ENCODE measurements around the gene SENP3. TPM values are rescaled to one million over a fixed set of nuclear protein-coding genes. Genes with fewer than 3 reads are reported as not detected.

The SENP3 gene
- total and polyA plus RNA-seq, 2 of the 13 experiments (the other 11 are each of a cell fraction or from before 2014, with no cell fraction given) = 55.8 to 75.4 TPM

DNA sequence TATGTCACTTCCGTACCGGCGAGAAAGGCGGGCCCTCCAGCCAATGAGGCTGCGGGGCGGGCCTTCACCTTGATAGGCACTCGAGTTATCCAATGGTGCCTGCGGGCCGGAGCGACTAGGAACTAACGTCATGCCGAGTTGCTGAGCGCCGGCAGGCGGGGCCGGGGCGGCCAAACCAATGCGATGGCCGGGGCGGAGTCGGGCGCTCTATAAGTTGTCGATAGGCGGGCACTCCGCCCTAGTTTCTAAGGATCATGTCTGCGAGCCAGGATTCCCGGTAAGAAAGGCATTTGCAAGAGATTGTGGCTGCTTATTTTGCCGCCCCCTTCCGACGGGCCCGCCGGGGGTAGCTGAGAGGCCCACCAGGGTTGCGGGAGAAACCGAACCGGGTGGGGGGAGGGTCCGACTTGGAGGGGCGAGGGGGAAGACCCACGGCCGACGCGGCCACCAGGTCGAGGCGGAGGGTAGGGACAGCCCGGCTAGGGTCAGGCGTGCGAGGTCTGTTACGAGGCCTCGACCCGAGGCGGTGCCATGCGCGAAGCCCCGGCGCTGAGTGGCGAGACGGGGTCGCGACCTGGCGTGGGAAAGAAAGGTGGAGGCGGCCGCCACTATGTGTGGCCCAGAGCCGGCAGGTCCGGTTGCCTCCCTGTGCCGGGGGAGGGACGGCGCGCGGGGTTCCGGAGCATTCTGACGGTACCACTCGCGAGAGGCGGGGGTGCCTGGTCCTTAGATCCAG, 11.0 kb downstream of the SENP3 start (continued):
- TF ChIP-seq NONO (IDR thresholded peaks at IDR 0.05) = no peak
- peak; percentile 88 for TF ChIP-seq NONO (CRISPR knock-in tag; conservative IDR thresholded peaks at IDR 0.05)
- TF ChIP-seq HOXA7 (CRISPR knock-in tag; IDR thresholded peaks at IDR 0.05) = no peak
- TF ChIP-seq RARG (CRISPR knock-in tag; IDR thresholded peaks at IDR 0.05; ENCODE audit: low read depth) = no peak
- no peak for TF ChIP-seq ZNF3 (CRISPR knock-in tag; IDR thresholded peaks at IDR 0.05)
- no peak; the same call in 1 of the 2 replicates for TF ChIP-seq JUNB (CRISPR knock-in tag; IDR thresholded peaks at IDR 0.05; ENCODE audit: borderline replicate concordance)
- peak; percentile 64 for TF ChIP-seq THAP11 (CRISPR knock-in tag; IDR thresholded peaks at IDR 0.05)
- TF ChIP-seq, protein P1, sequence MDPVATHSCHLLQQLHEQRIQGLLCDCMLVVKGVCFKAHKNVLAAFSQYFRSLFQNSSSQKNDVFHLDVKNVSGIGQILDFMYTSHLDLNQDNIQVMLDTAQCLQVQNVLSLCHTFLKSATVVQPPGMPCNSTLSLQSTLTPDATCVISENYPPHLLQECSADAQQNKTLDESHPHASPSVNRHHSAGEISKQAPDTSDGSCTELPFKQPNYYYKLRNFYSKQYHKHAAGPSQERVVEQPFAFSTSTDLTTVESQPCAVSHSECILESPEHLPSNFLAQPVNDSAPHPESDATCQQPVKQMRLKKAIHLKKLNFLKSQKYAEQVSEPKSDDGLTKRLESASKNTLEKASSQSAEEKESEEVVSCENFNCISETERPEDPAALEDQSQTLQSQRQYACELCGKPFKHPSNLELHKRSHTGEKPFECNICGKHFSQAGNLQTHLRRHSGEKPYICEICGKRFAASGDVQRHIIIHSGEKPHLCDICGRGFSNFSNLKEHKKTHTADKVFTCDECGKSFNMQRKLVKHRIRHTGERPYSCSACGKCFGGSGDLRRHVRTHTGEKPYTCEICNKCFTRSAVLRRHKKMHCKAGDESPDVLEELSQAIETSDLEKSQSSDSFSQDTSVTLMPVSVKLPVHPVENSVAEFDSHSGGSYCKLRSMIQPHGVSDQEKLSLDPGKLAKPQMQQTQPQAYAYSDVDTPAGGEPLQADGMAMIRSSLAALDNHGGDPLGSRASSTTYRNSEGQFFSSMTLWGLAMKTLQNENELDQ (CRISPR knock-in tag; IDR thresholded peaks at IDR 0.05; ENCODE audit: borderline replicate concordance) = no peak
- no peak for TF ChIP-seq ZNF496 (CRISPR knock-in tag; IDR thresholded peaks at IDR 0.05; ENCODE audit: insufficient replicate concordance)
- TF ChIP-seq DPF2 (CRISPR knock-in tag; IDR thresholded peaks at IDR 0.05; ENCODE audit: borderline replicate concordance, low read depth) = no peak
- TF ChIP-seq, protein P2, sequence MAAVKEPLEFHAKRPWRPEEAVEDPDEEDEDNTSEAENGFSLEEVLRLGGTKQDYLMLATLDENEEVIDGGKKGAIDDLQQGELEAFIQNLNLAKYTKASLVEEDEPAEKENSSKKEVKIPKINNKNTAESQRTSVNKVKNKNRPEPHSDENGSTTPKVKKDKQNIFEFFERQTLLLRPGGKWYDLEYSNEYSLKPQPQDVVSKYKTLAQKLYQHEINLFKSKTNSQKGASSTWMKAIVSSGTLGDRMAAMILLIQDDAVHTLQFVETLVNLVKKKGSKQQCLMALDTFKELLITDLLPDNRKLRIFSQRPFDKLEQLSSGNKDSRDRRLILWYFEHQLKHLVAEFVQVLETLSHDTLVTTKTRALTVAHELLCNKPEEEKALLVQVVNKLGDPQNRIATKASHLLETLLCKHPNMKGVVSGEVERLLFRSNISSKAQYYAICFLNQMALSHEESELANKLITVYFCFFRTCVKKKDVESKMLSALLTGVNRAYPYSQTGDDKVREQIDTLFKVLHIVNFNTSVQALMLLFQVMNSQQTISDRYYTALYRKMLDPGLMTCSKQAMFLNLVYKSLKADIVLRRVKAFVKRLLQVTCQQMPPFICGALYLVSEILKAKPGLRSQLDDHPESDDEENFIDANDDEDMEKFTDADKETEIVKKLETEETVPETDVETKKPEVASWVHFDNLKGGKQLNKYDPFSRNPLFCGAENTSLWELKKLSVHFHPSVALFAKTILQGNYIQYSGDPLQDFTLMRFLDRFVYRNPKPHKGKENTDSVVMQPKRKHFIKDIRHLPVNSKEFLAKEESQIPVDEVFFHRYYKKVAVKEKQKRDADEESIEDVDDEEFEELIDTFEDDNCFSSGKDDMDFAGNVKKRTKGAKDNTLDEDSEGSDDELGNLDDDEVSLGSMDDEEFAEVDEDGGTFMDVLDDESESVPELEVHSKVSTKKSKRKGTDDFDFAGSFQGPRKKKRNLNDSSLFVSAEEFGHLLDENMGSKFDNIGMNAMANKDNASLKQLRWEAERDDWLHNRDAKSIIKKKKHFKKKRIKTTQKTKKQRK (IDR thresholded peaks at IDR 0.05; ENCODE audit: low read length) = peak; percentile 76; the same call in 1 of the 2 replicates
- peak; percentile 78; the same call in 1 of the 2 replicates for TF ChIP-seq HOXA9 (CRISPR knock-in tag; IDR thresholded peaks at IDR 0.05; ENCODE audit: borderline replicate concordance)
- TF ChIP-seq, protein P3, sequence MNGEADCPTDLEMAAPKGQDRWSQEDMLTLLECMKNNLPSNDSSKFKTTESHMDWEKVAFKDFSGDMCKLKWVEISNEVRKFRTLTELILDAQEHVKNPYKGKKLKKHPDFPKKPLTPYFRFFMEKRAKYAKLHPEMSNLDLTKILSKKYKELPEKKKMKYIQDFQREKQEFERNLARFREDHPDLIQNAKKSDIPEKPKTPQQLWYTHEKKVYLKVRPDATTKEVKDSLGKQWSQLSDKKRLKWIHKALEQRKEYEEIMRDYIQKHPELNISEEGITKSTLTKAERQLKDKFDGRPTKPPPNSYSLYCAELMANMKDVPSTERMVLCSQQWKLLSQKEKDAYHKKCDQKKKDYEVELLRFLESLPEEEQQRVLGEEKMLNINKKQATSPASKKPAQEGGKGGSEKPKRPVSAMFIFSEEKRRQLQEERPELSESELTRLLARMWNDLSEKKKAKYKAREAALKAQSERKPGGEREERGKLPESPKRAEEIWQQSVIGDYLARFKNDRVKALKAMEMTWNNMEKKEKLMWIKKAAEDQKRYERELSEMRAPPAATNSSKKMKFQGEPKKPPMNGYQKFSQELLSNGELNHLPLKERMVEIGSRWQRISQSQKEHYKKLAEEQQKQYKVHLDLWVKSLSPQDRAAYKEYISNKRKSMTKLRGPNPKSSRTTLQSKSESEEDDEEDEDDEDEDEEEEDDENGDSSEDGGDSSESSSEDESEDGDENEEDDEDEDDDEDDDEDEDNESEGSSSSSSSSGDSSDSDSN (CRISPR knock-in tag; IDR thresholded peaks at IDR 0.05) = no peak; the same call in 1 of the 2 replicates
- peak; percentile 87; the same call in 1 of the 2 replicates for TF ChIP-seq HDAC6 (IDR thresholded peaks at IDR 0.05; ENCODE audit: low read depth, low read length)
- TF ChIP-seq, protein P4, sequence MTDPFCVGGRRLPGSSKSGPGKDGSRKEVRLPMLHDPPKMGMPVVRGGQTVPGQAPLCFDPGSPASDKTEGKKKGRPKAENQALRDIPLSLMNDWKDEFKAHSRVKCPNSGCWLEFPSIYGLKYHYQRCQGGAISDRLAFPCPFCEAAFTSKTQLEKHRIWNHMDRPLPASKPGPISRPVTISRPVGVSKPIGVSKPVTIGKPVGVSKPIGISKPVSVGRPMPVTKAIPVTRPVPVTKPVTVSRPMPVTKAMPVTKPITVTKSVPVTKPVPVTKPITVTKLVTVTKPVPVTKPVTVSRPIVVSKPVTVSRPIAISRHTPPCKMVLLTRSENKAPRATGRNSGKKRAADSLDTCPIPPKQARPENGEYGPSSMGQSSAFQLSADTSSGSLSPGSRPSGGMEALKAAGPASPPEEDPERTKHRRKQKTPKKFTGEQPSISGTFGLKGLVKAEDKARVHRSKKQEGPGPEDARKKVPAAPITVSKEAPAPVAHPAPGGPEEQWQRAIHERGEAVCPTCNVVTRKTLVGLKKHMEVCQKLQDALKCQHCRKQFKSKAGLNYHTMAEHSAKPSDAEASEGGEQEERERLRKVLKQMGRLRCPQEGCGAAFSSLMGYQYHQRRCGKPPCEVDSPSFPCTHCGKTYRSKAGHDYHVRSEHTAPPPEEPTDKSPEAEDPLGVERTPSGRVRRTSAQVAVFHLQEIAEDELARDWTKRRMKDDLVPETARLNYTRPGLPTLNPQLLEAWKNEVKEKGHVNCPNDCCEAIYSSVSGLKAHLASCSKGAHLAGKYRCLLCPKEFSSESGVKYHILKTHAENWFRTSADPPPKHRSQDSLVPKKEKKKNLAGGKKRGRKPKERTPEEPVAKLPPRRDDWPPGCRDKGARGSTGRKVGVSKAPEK (CRISPR knock-in tag; IDR thresholded peaks at IDR 0.05; ENCODE audit: borderline replicate concordance) = no peak
- TF ChIP-seq MAFK (conservative IDR thresholded peaks at IDR 0.05 in 1 of 2, IDR thresholded peaks at IDR 0.05 in 1 of 2; ENCODE audit: low read length in 2 of 2) = no peak
- TF ChIP-seq PHF5A (CRISPR knock-in tag; IDR thresholded peaks at IDR 0.05; ENCODE audit: low read depth, unreplicated experiment) = no peak
- TF ChIP-seq ZC3H13 (CRISPR knock-in tag; IDR thresholded peaks at IDR 0.05) = no peak; the same call in 1 of the 2 replicates
